ENCODE results near the gene FHOD3. TPM values are rescaled to one million over a fixed set of nuclear protein-coding genes. Genes with fewer than 3 reads are reported as not detected.

FHOD3 gene
- polyA plus RNA-seq, 2 of the 4 experiments (the other 2 are of a cell fraction), result 2.5 to 3.6 TPM

DNA sequence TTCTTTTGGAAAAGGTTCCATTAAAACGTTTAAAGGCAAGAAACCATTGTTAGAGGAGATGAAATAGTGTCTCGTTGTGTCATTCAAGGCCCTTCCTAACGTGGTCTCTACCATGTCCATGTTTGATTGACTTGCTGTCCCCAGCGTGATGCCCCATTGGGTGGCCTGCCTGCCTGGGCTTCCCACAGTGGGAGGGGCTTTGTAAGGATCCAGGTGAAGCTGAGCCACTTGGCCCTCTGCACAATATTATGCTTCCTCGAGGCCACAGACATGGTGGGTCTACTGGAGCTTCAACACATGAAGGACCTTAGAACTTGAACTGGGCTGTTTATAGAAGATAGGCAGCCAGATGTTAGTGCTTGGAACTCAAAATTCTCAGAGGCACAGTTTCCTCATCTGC is 235.3 kb downstream of the FHOD3 start:
- H3K4me1 ChIP-seq, result peaks cover 2% of the 10 kb centered on the region; the same call in 1 of the 3 replicates
- ATAC-seq (no peak), FAIRE-seq (no peak), DNase-seq (ENCODE audit: low read depth in 1 of 2, low spot score in 1 of 2) (no peak)
- CTCF ChIA-PET, result no interaction called here
- no peaks in the 10 kb centered on the region for H3K9me3 ChIP-seq
- no peak overlapping the region for H3K27ac ChIP-seq
- POLR2A ChIA-PET, result no interaction called here
- H3K4me2 ChIP-seq, result no peak overlapping the region
- H3K4me3 ChIP-seq, result no peak overlapping the region
- WGBS (ENCODE audit: missing lambda C conversion rate), result 27% methylated on average over 4 of the region's 5 CpGs
- TF ChIP-seq GATA3 (IDR thresholded peaks at IDR 0.05; ENCODE audit: borderline replicate concordance), result no peak
- no peak for TF ChIP-seq POLR2AphosphoS2 (conservative IDR thresholded peaks at IDR 0.05; ENCODE audit: low read length)
- TF ChIP-seq HEYL (CRISPR knock-in tag; IDR thresholded peaks at IDR 0.05), result no peak

DNA sequence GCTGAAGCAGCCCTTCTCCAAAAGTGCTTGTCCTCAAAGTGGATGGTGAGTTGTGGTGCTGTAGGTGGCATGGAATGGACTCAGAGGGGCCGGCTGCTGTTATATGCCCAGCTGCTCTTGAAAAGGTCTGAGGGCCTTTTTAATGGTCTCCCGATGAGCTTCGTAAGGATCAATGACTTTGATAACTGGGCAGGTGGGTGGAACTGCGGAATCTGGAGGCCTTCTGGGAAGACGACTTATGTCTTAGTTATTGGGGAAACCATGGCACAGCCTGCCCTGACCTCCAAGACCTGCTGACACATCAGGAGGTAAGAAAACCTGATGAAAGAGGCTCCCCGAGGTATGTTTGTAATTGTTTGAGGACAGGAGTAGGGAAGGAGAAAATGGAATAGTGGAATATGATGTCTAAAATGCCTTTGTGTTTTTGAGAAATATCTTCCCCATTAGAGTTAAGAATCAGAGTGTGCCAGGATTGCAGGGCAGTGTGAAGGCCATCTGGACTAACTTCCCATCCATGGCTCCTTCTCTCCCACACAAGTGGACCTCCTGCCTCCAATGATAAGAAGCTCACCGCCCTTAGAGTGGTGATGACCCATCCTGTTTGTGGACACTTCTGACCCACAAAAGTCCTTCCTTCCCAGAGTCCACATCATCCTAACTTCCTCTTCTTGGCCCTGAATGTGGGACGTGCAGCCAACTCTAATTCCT is 236.1 kb downstream of the FHOD3 start:
- 55% methylated on average over 4 of the region's 8 CpGs for WGBS (ENCODE audit: missing lambda C conversion rate)
- Histone ChIP-seq H3K27ac (no peak overlapping the region), H3K4me2 (no peak overlapping the region), H3K4me1 (no peaks in the 10 kb centered on the region), H3K4me3 (no peak overlapping the region), H3K9me3 (no peaks in the 10 kb centered on the region)
- ATAC-seq (no peak), FAIRE-seq (no peak), DNase-seq (ENCODE audit: low read depth in 1 of 2, low spot score in 1 of 2) (no peak)
- ChIA-PET POLR2A (no interaction called here), CTCF (interaction anchor here (1.2 to 1.7 kb wide), 2 partner anchors 39 to 438 kb away, joined by 3 to 5 read pairs; no protein-coding TSS in a partner anchor)
- TF ChIP-seq ZFP36 (IDR thresholded peaks at IDR 0.05; ENCODE audit: borderline replicate concordance, partially characterized antibody) (no peak), RNF2 (IDR thresholded peaks at IDR 0.05; ENCODE audit: borderline replicate concordance, low read depth) (no peak), CBX2 (IDR thresholded peaks at IDR 0.05; ENCODE audit: borderline replicate concordance, low read depth) (no peak), POLR2AphosphoS2 (conservative IDR thresholded peaks at IDR 0.05; ENCODE audit: low read length) (no peak), TP53 (CRISPR knock-in tag; IDR thresholded peaks at IDR 0.05) (no peak), BHLHE40 (IDR thresholded peaks at IDR 0.05; ENCODE audit: low read depth, low read length) (no peak), RCOR1 (IDR thresholded peaks at IDR 0.05; ENCODE audit: low read depth, low read length) (no peak), RARB (CRISPR knock-in tag; IDR thresholded peaks at IDR 0.05) (no peak), MAZ (IDR thresholded peaks at IDR 0.05; ENCODE audit: borderline replicate concordance, low read depth, low read length) (no peak), NPAS2 (CRISPR knock-in tag; IDR thresholded peaks at IDR 0.05; ENCODE audit: borderline replicate concordance) (no peak)
- TF ChIP-seq, protein P1, sequence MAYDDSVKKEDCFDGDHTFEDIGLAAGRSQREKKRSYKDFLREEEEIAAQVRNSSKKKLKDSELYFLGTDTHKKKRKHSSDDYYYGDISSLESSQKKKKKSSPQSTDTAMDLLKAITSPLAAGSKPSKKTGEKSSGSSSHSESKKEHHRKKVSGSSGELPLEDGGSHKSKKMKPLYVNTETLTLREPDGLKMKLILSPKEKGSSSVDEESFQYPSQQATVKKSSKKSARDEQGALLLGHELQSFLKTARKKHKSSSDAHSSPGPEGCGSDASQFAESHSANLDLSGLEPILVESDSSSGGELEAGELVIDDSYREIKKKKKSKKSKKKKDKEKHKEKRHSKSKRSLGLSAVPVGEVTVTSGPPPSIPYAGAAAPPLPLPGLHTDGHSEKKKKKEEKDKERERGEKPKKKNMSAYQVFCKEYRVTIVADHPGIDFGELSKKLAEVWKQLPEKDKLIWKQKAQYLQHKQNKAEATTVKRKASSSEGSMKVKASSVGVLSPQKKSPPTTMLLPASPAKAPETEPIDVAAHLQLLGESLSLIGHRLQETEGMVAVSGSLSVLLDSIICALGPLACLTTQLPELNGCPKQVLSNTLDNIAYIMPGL (CRISPR knock-in tag; IDR thresholded peaks at IDR 0.05; ENCODE audit: borderline replicate concordance), result no peak
- TF ChIP-seq, protein P2, sequence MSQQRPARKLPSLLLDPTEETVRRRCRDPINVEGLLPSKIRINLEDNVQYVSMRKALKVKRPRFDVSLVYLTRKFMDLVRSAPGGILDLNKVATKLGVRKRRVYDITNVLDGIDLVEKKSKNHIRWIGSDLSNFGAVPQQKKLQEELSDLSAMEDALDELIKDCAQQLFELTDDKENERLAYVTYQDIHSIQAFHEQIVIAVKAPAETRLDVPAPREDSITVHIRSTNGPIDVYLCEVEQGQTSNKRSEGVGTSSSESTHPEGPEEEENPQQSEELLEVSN (IDR thresholded peaks at IDR 0.05; ENCODE audit: borderline replicate concordance, low read depth), result no peak
- TF ChIP-seq, protein P3, sequence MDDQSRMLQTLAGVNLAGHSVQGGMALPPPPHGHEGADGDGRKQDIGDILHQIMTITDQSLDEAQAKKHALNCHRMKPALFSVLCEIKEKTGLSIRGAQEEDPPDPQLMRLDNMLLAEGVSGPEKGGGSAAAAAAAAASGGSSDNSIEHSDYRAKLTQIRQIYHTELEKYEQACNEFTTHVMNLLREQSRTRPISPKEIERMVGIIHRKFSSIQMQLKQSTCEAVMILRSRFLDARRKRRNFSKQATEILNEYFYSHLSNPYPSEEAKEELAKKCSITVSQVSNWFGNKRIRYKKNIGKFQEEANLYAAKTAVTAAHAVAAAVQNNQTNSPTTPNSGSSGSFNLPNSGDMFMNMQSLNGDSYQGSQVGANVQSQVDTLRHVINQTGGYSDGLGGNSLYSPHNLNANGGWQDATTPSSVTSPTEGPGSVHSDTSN (IDR thresholded peaks at IDR 0.05), result no peak

DNA sequence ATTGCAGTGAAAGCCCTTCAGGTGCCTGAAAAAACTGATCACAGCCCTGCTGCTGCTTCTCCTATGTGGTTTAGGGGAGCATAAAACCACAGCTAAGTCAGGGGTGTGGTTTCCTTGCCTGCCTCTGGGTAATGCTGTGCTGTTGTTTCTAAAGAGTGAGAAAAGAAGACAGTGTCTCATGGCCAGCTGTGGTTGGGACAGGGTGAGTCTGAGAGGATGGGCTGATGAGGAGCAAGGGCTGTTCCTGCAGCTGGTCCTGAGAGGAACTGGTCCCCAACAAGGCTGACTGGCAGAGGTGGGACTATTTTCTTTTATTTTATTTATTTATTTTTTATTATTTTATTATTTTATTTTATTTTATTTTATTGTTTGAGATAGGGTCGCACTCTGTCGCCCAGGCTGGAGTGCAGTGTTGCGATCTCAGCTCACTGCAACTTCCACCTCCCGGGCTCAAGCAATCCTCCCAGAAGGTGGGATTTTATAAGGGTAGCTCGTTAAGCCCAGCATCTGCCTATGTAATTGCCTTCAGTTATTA is 236.7 kb downstream of the FHOD3 start:
- no peaks in the 10 kb centered on the region for H3K4me1 ChIP-seq
- 78% methylated on average over 5 of the region's 5 CpGs for WGBS (ENCODE audit: missing lambda C conversion rate)
- FAIRE-seq (no peak), ATAC-seq (no peak), DNase-seq (ENCODE audit: low read depth in 1 of 2, low spot score in 1 of 2) (no peak)
- no peaks in the 10 kb centered on the region for H3K9me3 ChIP-seq
- ChIA-PET CTCF (interaction anchor here (1.2 to 1.7 kb wide), 2 partner anchors 39 to 439 kb away, joined by 3 to 5 read pairs; no protein-coding TSS in a partner anchor), POLR2A (no interaction called here)
- H3K4me2 ChIP-seq, result no peak overlapping the region
- H3K27ac ChIP-seq, result no peak overlapping the region
- H3K4me3 ChIP-seq, result no peak overlapping the region
- TF ChIP-seq HOXA7 (CRISPR knock-in tag; IDR thresholded peaks at IDR 0.05) (no peak), RARB (CRISPR knock-in tag; IDR thresholded peaks at IDR 0.05) (no peak), SMC3 (IDR thresholded peaks at IDR 0.05) (no peak), TFCP2L1 (CRISPR knock-in tag; IDR thresholded peaks at IDR 0.05) (no peak), POLR2AphosphoS2 (conservative IDR thresholded peaks at IDR 0.05; ENCODE audit: low read length) (no peak), JUNB (IDR thresholded peaks at IDR 0.05) (no peak), TP53 (CRISPR knock-in tag; IDR thresholded peaks at IDR 0.05) (no peak), JUN (IDR thresholded peaks at IDR 0.05) (no peak), NFE2L2 (conservative IDR thresholded peaks at IDR 0.05; ENCODE audit: low read length) (no peak), KDM1A (IDR thresholded peaks at IDR 0.05; ENCODE audit: low read depth) (no peak)
- TF ChIP-seq, protein P4, sequence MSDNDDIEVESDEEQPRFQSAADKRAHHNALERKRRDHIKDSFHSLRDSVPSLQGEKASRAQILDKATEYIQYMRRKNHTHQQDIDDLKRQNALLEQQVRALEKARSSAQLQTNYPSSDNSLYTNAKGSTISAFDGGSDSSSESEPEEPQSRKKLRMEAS (IDR thresholded peaks at IDR 0.05), result no peak
